GM19035 (cell line): ENCODE data around the gene GTPBP2.
"Not testable (repeated sequence)": the region's sequence is repeated elsewhere in the genome, so short reads cannot be mapped to it uniquely, and the experiment has no call there.

Experiments
- ATAC-seq: cut with Tn5 transposase; IDR thresholded peaks from one replicate; pipeline ENCODE4 v1.9.1; 2021; ENCODE audit not compliant: unreplicated experiment

The GTPBP2 gene

DNA sequence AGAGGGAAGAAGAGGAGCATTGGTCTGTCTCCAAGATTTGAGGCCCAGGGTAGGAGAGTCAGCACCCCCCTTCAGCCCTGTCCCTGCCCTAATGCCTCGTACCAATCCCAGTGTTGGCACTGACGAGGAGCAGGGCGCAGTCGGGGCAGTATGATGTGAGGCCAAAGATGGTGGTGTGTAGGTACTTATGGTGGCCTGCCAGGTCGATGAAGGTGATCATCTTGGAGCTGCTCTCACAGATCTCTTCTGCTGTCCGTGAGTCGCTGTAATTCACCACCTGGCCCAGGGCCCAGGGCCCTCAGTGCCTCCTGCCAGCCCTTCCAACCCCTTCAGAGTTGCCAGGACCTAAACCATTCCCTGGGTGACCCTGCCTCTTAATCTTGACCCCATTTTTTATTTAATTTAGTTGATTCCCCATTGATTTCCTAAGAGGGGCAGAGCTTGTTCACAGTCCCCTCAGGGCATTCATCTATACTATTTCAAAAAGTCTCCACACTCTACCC, 4.2 kb downstream of the GTPBP2 start:
- no peak for ATAC-seq

DNA sequence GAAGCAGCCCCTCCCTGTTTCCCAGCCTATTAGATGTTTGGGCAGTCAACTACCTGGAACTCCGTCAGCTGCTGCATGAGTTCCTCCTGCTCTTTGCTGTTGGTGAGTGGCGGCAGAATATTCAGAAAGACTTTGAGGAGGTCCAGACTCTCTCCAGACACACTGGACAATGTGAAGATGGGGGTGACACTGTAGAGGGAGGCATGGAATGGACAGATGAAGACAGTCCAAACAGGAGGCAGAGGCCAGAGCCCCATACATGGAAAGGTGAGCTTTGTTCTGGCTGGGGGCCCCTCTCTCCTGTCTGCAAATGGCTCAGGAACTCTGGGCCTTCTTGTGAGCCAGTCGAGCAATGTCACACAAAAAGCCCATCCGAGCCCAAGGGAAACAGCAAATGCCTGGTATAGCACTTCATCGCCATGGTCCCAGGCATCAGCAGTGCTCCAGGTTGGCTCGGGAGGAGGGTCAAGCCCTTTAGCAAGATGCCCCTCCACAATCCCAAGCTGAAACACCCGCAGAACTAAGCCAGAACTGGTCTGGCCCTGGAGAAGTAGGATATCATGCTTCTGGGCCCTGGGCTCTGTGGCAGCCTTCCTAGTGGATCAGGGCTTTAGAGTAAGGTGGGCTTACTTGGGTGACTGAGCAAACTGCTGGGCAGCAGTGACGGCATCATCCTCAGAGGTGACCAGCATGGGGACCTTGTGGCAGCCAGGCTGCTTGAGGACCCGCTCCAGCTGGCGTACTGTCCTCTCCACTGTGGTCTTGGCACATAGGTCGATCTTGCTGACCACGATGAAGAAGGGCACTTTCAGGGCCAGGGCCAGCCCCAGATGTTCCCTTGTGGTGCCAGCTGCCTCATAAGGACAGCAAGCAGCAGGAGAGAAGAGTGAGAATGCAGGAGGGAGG, 4.9 kb downstream of the GTPBP2 start:
- no peak for ATAC-seq

DNA sequence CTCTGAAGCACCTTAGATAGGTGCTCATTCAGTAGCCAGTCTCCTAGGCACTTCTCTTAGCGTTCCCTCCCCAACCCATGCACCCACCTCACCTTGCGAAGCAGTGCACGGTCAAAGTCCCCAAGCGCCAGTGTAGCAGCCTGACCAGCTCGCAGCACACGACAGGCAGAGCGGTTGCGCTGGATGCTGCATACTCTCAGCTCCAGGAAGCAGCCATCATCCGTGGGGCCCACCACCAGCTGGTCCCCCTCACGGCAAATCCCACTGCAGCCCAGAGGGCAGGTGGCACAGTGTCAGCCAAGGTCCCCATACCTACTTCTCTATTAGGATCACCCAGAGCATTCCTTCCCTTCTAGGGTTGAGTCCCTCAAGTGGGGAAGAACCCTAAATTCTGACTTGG, 6.5 kb downstream of the GTPBP2 start:
- no peak for ATAC-seq

DNA sequence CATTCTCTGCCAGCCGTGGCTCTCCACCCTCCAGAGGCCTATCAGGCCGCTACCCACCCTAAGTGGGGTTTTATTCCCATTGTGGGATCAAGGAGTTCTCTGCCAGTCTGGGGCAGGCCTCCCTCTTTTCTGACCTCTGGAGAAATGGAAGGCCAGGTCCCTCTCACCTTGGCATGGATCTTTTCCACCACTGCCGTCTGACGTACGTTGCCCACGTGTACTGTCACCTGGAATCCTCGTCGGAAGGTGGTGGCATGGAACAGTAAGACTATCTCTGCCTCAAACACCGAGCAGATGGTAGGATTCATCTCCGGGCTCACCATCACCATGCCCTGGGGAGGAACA, 7.3 kb downstream of the GTPBP2 start:
- ATAC-seq, result no peak

DNA sequence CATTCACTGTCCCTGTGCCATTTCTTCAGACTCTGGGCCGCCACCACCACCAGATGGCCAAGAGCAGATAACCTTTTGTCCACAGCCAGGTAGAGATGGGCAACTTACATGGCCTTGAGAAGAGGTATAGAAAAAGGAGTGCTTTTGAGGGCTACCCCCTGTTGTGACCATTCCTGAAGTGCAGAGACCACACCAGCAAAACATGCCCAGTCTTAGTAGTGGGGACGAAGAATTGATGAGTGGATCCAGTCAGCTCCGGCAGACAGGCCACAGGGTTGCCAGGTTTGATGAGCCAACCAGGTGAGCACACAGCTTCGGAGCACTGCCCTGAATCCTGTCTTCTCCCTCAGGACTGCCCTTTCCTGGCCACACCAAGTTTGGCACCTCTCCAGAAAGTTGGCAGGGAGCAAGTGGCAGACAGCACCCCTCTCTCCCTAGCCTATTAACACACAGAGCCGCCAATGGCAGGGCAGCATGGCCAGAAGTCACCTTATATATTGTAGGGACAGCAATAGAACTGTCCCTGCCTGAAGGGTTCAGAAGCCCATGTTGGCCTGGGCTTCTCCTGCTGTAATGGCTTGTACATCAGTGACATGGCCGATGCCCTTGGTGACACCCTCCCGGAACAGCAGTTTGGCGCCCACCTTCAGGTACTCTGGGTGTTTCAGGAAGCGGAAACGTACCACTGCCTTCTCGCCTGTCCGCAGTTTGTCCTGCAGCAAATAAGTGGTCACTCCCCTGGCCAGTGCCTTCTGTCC, 7.8 kb downstream of the GTPBP2 start:
- ATAC-seq, result no peak

DNA sequence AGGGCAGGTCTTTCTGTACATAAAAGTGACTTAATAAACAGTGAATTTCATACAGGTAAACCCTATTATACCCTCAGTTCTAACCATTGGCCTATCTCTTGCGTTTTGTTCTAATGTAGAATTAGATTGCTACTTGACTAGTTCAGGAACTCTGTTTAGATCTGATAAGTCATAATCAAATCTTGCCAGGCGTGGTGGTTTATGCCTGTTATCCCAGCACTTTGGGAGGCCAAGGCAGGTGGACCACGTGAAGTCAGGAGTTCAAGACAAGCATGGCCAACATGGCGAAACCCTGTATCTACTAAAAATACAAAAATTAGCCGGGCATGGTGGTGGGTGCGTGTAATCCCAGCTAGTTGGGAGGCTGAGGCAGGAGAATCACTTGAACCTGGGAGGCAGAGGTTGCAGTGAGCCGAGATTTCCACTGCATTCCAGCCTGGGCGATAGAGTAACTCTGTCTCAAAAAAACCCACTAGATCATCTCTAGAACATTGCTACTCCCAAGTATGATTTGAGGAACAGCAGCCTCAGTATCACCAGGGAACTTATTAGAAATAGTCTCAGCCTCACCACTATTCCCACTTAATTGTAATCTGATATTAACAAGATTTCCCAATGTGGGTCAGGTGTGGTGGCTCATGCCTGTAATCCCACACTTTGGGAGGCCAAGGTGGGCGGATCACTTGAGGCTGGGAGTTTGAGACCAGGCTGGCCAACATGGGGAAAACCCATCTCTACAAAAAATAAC, 12.2 kb downstream of the GTPBP2 start:
- no peak for ATAC-seq

DNA sequence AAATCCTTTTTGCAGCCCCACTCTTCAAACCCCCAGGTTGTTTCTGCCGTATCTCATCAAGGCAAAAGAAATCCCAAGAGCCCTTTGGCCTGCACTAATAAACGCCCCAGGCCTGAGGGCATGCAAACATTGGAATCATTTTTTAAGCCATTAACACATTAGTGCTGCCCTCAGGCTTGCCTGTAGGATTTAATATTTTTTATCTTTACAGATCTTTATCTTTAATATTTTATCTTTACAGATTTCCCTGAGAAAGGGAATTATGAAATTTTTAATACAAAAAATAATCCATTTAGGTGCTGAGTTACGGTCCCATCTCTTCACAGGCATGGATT, 14.7 kb downstream of the GTPBP2 start:
- no peak for ATAC-seq

DNA sequence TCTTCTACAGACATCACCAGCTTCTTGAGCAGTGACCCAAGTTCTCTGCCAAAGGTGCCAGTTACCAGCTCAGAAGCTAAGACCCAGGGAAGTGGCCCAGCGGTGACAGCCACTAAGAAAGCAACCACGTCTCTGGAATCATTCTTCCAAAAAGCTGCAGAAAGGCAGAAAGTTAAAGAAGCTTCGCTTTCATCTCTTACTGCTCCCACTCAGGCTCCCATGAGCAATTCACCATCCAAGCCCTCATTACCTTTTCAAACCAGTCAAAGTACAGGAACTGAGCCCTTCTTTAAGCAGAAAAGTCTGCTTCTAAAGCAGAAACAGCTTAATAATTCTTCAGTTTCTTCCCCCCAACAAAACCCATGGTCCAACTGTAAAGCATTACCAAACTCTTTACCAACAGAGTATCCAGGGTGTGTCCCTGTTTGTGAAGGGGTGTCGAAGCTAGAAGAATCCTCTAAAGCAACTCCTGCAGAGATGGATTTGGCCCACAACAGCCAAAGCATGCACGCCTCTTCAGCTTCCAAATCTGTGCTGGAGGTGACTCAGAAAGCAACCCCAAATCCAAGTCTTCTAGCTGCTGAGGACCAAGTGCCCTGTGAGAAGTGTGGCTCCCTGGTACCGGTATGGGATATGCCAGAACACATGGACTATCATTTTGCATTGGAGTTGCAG, 15.2 kb downstream of the GTPBP2 start:
- no peak for ATAC-seq

DNA sequence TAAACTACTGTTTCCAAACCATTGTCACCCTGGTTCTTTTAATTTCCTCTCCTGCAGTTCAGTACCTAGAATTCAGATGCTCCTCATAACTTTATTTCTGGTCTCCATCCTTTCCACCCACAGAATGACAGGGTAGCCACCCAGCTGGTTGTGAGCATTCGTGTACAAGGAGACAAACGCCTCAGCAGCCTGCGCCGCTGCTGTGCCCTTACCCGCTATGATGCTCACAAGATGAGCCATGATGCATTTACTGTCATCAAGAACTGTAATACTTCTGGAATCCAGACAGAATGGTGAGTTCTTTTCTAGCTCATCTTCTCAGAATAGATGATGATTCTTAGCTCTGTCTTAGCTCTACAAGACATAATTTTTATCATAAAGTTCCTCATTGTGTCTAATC, 18.6 kb downstream of the GTPBP2 start:
- no peak for ATAC-seq

DNA sequence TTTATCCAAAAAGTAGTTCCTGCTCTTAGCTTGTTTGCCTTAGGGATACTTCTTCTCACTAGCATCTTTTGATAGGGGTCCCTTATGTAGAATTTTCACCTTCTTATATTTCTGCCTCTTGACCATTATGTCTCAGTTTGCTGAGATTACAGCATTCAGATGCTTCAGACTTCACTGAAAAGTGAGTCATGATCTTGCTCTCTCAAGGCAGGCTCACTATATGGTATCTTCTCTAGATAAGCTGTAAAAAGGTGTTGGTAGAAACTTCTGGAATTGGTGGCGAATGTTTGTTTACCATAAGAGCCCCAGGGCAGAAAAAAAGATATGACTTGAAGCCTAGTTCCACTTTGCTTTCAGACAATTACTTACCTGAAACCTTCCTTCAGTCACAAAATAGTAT, 19.7 kb downstream of the GTPBP2 start:
- ATAC-seq, result no peak

DNA sequence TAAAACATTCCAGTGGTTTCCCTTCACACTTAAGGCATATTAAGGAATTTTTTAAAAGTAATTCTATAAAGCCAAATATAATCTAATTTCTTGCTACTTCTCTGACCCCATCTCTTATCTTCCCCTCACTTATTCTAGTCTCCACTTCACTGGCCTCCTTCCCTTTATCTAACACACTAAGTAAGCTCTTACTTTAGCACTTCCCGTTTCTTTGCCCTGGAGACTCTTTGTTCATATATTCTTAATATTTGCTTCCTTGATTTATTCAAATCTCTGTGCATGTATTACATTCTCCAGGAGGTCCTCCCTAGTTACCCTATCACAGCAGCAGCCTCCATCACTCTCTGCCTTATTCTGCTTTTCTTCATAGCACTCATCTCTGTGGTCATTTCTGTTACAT, 20.3 kb downstream of the GTPBP2 start:
- ATAC-seq, result no peak

DNA sequence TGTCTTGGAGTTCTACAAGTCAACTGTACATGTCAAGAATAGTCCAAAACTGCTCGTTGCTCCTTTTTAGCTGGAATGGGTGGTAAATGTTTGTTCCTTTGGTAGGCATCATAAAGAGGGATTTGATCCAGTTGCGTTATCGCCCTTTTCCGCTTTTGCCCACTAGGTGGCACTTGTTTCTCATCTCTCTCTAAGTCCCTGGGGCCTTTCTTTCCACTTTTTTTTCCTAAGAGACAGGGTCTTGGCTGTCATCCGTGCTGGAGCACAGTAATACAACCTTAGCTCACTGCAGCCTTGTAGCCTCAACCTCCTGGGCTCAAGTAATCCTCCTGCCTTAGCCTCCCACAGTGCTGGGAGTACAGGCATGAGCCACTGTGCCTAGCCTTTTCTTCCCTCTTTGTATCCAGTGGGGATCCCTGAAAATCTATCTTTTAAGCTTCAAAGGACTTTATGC, 20.7 kb downstream of the GTPBP2 start:
- no peak for ATAC-seq

DNA sequence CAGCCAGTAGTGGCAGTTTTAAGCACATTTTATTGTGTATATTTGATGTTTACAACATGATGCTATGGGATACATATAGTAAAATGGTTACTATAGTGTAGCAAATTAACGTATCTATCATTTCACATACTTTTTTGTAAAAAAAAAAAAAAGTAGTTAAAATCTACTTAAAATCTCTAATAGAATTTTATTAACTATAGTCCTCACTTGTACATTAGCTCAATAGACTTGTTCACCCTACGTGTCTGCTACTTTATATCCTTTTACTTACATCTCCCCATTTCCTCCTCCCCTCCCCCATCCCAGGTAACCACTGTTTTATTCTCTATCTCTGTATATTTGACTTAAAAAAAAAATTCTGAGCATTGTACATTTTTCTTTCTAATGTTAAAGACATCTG, 23.0 kb downstream of the GTPBP2 start:
- ATAC-seq, result no peak

DNA sequence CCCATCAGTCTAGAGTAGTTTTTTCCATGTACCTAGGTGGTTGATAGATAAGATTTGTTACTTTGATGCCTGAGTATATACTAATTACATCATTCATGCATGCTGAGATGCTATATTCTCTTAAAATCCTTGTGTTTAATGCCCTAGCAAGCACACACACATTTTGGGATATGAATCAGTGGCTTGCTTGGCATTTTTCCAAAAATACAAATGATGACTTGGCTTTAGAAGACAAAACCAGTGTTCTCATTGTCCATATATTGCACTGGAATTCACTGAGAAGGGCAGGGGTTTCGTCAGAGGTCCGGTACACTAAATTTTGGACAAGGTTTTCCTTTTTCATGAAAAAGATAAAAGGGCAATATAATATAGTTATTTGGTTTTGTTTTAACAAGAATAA, 24.9 kb downstream of the GTPBP2 start:
- no peak for ATAC-seq

DNA sequence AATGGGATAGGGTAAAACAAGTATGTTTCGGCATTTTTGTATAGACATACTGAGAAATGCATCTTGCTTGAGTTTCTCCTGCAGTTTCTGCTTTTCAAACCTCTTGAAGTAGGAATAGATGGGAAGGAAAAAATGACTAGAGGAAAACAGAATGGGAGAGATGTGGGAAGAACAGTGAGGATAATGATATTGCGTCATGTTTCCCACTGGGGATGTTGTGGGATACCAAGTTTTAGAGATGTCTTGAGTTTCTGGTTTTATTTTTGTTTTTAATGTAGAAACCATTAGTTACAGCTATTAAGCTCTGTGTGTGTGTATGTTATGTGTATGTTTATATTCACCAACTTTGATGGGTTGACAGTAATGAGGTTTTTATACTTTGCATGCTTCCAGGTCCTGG, 28.5 kb downstream of the GTPBP2 start:
- ATAC-seq, result no peak

DNA sequence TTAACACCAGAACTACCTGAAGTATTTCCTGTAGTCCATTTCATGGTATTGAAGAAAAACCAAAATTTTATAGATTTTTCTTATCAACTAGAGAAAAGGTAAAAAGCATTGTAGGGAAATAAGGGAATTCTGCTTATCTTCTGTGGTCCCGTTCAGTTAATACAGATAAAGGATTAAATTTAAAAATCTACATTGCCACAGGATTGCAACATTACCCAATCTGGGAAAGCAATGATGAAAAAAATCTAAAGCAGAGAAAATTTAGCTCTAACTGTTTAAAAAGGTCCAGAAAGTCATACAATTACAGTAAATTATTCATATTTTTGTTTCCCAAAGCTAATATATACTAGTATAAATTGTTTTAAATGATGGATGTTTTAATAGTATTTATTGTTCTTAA, 35.1 kb downstream of the GTPBP2 start:
- ATAC-seq, result no peak

DNA sequence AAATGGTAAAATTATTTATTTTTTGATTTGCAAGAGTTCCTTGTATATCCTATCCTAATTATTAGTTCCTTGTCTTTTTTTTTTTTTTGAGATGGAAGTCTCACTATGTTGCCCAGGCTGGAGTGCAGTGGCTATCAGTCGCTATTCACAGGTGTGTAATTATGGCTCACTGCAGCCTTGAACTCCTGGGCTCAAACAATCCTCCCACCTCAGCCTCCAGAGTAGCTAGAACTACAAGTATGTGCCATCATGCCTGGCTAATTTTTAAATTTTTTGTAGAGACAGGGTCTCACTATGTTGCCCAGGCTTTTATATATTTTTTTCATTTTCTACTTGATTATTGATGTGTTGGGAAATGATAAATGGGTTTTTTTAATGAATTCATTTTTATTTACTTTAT, 39.5 kb downstream of the GTPBP2 start:
- ATAC-seq, result not testable (repeated sequence)

DNA sequence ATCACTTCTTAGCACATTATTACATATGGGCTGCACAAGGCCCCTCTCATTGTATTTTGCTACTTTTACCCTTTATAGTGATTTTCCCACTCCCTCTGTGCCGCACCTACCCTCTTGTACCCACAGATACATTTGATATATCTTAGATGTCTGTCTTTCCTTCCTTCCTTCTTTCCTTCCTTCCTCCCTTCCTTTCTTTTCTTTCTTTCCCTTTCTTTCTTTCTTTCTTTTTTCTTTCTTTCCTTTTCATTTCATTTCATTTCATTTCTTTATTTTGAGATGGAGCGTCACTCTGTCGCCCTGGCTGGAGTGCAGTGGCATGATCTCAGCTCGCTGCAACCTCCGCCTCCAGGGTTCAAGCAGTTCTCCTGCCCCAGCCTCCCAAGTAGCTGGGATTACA, 40.9 kb downstream of the GTPBP2 start:
- ATAC-seq, result no peak

DNA sequence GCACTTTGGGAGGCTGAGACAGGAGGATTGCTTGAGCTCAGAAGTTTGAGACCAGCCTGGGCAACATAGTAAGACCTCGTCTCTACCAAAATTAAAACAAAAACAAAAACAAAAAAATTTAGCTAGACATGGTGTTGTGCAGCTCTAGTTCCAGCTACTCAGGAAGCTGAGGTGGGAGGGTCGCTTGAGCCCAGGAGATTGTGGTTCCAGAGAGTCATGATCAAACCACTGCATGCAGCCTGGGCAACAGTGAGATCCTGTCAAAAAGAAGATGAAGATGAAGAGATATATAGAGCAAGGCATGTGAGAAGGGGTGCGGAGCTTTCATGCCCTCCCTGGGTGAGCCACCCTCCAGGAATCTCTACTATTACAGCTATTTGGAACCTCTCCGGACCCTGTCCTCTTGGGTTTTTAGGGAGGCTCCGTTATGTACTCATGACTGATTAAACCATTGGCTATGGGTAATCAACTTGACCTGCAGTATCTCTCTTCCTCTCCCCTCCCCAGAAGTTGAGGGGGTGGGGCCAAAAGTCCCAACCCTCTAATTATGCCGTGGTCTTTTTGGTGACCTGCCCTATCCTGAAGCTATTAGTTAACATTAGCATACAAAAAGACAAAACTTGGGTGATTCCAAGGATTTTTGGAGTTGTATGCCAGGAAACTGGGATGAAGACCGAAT, 44.0 kb downstream of the GTPBP2 start:
- ATAC-seq, result no peak

DNA sequence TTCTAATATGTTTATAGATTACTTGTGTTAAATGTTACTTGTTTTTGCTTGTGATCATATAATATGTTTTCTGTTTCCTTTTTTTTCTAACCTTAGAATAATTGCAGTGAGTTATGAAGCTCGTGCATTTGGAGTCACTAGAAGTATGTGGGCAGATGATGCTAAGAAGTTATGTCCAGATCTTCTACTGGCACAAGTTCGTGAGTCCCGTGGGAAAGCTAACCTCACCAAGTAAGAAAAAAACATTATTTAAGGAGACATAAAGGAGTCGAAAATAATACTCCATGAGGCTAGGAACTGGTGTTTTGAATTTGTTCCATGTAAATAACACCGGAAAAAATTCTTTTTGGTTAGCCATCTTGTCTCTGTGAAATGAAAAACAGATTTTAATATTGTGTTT, 46.2 kb downstream of the GTPBP2 start:
- no peak for ATAC-seq

DNA sequence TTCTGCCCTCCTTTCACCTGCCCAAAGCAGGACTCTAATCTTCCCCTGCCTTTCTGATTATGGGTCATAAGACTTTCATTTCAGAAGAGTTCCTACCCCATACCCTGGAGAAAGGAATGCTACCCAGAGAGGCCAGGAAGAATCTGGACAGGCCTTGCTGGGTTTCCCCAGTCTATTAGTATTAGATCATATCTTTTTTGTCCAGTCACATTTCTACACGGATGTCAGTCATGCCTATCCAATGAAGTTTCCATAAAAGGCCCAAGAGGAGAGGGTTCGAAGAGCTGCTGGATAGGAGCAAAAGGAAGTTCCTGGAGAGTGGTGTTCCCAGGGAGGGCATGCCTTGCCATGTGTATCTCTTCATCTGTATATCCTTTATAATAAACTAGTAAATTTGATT, 49.9 kb downstream of the GTPBP2 start:
- ATAC-seq, result no peak
